Stimulated activated CD4-positive, alpha-beta T cell treated with anti-CD3 and anti-CD28 coated beads, Interleukin-2, amount 100 ng/mL, for 24 hours (primary cell): ENCODE data around the gene RSRC1.
A peak's percentile ranks its signal among the peaks of the same experiment; 100 is the strongest.
"Not testable (repeated sequence)": the region's sequence is repeated elsewhere in the genome, so short reads cannot be mapped to it uniquely, and the experiment has no call there.

ENCODE experiments used
- DNase-seq, 2 donors: peaks; one replicate each; pipeline ENCODE4 v3.0.0-alpha.2; 2020

RSRC1 gene

GRCh38 chr3:158408518-158408897, 298.6 kb downstream of the RSRC1 start:
- not testable (repeated sequence) for DNase-seq

DNA sequence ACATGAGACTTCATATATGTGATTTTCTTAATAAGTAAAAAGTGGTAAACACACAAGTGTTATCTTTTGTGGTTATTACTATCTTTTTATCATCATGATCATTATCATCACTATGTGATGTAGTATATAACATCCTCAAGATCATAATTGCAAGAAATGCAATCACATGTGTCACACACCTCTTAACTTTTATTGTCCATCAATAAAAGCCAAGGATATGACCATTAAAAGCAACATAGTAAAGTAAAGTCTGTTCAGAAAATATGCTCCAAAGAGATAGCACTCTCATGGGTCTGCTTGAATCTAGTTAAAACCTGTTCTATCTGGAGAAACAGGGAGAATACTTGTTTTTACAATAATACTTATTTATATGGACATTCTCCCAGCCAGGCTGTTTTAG, 308.1 kb downstream of the RSRC1 start:
- no peak for DNase-seq

DNA sequence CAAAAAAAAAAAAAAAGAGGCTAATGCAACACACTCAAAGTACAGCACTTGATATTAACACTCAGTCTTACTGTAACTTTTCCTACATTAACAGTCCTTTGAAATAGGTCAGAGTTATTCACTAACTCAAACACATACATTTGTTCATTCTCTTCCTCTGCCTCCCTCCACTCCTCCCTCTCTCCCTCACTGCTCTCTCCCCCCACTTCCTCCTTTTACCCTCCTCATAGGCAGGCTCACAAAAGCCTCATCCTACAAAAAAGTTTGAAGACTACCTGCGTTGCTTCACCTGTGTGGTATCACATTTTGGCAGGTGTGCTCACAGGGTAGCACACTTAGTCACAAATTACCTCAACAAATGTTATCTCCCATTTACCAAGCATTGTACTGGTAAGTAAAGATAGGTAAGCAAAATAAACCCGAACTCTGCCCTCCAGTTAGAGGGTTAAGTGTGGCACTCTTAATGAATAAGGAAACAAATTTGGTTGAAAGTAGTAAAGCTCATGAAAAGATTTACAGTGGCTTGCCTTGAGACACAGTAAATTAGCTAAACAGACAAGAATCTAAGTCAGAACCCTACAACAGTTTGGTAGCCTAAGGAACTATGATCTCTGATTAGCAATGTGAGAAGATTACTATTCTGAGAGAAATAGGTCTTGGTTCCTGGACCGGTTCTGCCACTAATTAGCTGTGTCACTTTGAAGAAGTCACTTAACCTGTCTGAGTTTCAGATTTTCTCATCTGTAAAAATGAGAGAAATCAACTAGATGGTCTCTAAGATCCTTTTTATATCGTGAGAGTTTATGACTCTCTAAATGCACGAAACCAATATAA, 310.1 kb downstream of the RSRC1 start:
- no peak for DNase-seq

DNA sequence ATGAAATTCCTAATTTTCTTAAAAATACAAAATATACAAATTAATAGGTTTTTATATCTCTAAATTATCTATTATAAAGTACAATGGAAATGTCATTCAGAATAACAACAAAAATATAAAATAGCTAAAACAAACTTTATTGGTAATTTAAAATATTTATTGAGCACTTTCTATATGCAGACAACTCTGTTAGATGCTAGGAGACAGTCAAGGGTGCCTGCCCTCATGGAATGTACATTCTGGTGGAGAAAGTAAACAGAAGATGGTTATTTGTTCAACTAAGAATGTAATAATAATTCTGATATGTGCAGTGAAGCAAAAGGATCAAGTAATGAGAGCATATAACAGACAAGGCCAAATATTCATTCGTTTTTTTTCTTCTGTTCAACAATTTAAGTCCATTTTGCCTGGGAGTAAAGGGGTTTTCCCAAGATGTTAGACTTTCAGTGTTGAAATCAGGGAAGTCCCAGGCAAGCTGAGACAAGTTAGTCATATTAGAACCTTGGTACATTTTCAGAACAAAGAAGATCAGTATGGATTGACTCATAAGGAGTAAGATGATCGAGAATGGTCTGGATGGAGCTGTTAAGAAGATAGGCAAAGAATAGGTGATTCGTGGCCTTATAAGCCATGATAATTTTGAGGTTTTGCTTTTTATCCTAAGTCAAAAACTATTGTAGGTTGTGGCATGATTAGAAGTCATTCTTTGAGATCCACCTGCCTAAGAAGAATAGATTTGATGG, 310.9 kb downstream of the RSRC1 start:
- no peak for DNase-seq

- no peak for DNase-seq
Observed at GRCh38 chr3:158430448-158430847, 320.6 kb downstream of the RSRC1 start.

DNA sequence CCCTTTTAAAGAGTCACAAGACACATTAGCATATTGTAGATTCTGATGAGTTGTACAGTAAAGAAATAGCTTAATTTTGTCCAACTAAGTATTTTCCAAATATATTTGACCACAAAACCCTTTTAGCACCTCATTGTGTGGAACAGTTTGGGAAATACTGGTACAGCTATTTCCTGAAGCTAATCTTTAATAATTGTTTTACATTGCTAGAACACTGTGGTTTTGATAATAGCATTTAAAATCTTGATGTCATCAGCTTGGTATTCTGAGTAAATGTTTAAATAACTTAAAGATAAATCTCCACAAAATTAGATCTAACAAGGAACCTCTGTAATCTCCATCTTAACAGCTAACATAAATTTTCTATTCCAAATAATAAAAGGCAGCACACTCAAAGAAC, 321.1 kb downstream of the RSRC1 start:
- no peak for DNase-seq

GRCh38 chr3:158431829-158432228, 321.9 kb downstream of the RSRC1 start:
- DNase-seq, result no peak

- DNase-seq, result peak; percentile 27 to 28
Observed at GRCh38 chr3:158434412-158435038, 324.6 kb downstream of the RSRC1 start.

DNA sequence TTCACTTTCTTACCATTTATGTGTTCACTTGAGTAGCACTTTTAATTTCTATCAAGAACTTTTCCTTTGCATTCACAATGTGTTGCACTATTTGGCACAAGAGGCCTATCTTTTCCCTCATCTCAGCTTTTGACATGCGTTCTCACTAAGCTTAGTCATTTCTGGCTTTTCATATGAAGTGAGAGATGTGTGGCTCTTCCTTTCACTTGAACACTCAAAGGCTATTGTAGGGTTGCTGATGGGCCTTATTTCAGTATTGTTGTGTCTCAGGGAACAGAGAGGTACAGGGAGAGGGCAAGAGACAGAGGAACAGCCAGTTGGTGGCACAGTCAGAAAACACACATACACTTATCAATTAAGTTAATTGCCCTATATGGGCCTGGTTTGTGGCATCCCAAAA, 333.7 kb downstream of the RSRC1 start:
- DNase-seq, result no peak

- no peak for DNase-seq
Observed at GRCh38 chr3:158447408-158447807, 337.5 kb downstream of the RSRC1 start.

- DNase-seq, result no peak
Observed at GRCh38 chr3:158451405-158452055, 341.6 kb downstream of the RSRC1 start.

- DNase-seq, result no peak
Observed at GRCh38 chr3:158452334-158452733, 342.4 kb downstream of the RSRC1 start.

- no peak for DNase-seq
Observed at GRCh38 chr3:158453004-158453403, 343.1 kb downstream of the RSRC1 start.

GRCh38 chr3:158453865-158454264, 344.0 kb downstream of the RSRC1 start:
- no peak for DNase-seq

- DNase-seq, result no peak
Observed at GRCh38 chr3:158455406-158455805, 345.5 kb downstream of the RSRC1 start.

DNA sequence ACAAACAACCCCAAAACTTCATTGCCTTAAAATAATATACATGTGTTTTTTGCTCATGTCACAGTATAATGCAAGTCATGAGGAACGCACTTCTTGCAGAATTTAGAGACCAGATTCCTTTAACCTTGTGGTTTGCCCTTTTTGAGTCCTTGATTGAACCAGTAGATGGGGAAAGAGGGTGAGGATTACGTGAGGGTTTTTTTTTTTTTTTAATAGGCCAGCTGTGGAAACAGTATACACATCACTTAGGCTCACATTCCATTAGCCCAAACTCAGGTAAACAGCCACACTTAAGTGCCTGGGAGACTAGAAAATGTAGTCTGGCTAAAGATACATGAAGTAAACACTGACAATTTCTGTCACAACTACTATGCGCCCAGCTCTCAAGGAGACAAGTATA, 346.2 kb downstream of the RSRC1 start:
- no peak for DNase-seq

DNA sequence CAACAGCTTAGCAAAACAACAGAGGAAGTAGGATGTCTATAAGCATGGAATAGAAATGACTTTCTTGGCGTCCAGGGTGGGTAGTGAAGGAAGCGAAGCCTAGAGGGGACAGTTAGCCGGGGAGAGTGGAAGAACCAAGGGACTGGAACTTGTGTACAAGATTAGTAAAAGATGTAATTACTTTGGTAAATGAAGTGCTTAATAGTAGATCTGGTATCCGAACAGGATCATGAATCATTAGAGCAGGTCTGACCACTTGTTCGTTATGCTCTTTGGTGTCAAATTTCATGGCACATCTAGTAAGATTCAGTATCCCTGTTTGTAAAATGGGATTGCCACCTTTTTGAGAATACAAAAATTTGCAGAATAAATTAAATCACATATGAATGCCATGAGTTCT, 348.6 kb downstream of the RSRC1 start:
- DNase-seq, result no peak

DNA sequence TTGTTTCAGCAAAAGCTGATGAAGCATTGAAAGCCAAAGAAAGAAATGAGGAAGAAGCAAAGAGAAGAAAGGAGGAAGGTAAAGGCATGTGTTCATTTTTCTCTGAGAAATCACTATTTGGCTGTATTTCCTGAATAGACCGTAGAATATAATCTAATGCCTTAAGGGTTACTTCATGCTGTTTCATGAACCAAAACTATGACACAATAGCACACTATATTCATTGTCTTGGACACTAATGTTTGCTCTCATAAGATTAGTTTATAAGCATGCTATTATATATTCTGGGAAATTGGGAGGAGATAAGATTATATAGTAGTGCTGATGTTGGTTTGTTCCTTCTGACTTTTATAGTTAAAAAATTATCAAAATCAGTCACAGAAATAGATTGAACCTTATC, 351.0 kb downstream of the RSRC1 start:
- DNase-seq, result no peak

GRCh38 chr3:158463556-158463955, 353.7 kb downstream of the RSRC1 start:
- no peak for DNase-seq

DNA sequence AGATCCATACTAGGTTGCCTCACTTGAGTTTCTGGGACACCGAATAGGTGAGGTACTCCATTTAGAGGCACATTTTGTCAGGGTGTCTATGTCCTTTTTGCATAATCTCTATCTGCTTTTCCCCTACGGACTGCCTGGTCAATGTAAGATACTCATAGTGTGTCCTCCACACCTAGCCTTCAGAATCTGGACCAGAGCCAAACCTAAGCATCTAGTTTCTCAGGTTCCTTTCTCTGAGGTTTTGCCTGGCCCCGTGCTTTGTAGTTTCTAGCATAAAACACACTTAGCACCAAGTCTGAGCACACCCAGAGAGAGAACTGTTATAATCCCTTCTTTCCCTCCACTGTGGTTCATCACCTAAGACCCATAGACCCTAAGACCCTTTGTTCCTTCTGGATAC, 355.2 kb downstream of the RSRC1 start:
- DNase-seq, result no peak

DNA sequence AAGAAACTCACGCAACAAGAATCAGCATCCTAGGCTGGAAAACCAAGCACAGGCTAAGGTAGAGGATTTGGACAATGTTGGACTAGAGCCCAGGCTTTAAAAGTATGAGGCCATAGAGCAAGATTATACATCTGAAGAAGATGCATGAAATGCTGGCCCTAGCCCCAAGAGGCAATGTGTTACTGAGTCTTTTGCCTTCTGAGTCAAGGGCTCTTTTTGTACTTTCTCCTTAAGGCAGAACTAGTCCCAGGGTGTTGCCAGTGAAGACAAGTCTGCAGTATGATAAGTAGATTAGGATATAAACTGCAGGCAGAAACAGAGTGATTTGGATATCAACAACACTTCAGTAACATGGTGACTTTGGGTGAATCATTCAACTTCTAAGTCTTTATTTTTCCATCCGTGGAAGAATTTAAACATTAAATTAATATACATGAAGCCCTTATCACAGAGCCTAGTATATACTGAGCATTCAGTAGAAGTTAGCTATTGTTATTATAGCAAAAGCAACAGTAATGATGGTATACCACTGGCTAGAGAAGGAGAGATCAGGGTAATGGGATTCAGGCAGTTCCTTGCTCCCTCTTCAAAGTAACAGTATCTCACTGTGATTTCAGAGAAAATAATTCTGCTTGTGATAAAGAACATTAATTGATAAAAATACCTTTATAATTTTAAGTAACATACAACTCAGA, 361.2 kb downstream of the RSRC1 start:
- no peak for DNase-seq

DNA sequence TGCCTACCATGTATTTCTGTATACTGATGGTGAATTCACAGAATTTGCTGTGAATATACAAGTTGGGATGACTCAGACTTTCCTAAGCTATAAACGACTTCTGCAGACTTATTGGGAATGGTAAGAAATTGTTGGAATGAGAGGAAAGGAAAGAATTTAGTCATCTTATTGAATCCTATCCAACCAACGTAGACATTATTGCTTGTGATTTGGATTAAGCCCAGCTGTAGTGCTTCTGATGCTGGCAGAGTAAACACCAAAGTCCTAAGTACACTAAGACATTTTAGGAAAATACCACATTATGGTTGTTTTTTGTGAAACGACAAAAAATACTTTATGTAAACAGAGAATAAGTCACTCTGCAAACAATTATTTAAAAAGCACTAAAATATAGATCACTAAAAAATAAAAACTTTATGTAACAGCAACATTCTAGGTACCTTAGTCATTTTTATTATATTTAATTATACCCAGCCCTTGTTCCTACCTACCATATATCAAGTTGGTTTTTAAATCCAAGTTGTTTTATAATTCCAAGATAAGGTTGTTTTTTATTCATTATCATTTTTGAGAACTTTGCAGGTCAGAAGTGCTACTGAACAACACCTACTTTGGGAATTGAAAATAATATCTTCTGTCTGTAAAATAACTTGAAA, 361.9 kb downstream of the RSRC1 start:
- DNase-seq, result no peak
